Tibial nerve (tissue), 4 donors: Measurements from ENCODE around the gene S100A4. TPM values are rescaled to one million over a fixed set of nuclear protein-coding genes. Genes with fewer than 3 reads are reported as not detected.

Source experiments
- DNase-seq, 2 donors: peaks; one replicate each; pipeline ENCODE4 v3.0.0-alpha.2; 2019; ENCODE audit warnings: low spot score in 2 of 2
- H3K27ac ChIP-seq, 4 donors: fragments of 200-600 bp; sonication (generic) in 3 of 4; one replicate each; pipeline ENCODE4 v1.5.1; 2017 to 2019; ENCODE audit warnings: mild to moderate bottlenecking in 1 of 4
- H3K27me3 ChIP-seq, 2 donors: fragments of 200-600 bp; sonication (generic) in 1 of 2; one replicate each; pipeline versions ENCODE4 v1.5.1 to v1.6.0; 2017 to 2019
- H3K36me3 ChIP-seq, 3 donors: fragments of 200-600 bp; sonication (generic); one replicate each; pipeline ENCODE4 v1.5.1; 2018 to 2019
- H3K4me1 ChIP-seq, 4 donors: fragments of 200-600 bp; sonication (generic) in 3 of 4; one replicate each; pipeline ENCODE4 v1.5.1; 2017 to 2019
- H3K4me3 ChIP-seq, 4 donors: fragments of 200-600 bp; sonication (generic) in 3 of 4; one replicate each; pipeline ENCODE4 v1.5.1; 2017 to 2019; ENCODE audit warnings: mild to moderate bottlenecking in 1 of 4, moderate library complexity in 1 of 4
- H3K9me3 ChIP-seq, 4 donors: fragments of 200-600 bp; sonication (generic) in 3 of 4; one replicate each; pipeline ENCODE4 v1.5.1; 2017 to 2019
- EP300 ChIP-seq, 2 donors: sonication (generic); formaldehyde crosslinking; IDR thresholded peaks; one replicate each; pipeline ENCODE4 v1.6.1; 2017; ENCODE audit warnings: antibody characterized with exemption in 2 of 2, mild to moderate bottlenecking in 1 of 2
- POLR2A ChIP-seq, 2 donors: fragments of 450-650 bp; IDR thresholded peaks; one replicate each; pipeline ENCODE4 v1.6.1; 2017; ENCODE audit warnings: antibody characterized with exemption in 2 of 2, mild to moderate bottlenecking in 2 of 2, moderate library complexity in 2 of 2
- WGBS, 2 donors: methylation state at CpG; one replicate each; pipeline ENCODE4 v1.1.5; 2018; 5-methylcytosine and 5-hydroxymethylcytosine counted together
- total RNA-seq, 4 donors: library from RNA; depleted of rRNA; stranded (reverse); fragments of >200 nt; gene quantifications; one replicate each; pipeline ENCODE4 v1.1.0, GENCODE V29; 2016
- TF ChIP-seq, protein P1 (sequence below), 5 experiments: fragments of 200-600 bp in 3 of 5; fragments of 450-650 bp in 2 of 5; sonication (generic) in 3 of 5; IDR thresholded peaks; one replicate each; pipeline ENCODE4 v1.5.1; 2016 to 2019; ENCODE audit warnings: antibody characterized with exemption in 5 of 5, mild to moderate bottlenecking in 3 of 5, moderate library complexity in 2 of 5

S100A4 gene
- total RNA-seq, 4 donors from 2014 or later: 398 to 439 (median 420) TPM

DNA sequence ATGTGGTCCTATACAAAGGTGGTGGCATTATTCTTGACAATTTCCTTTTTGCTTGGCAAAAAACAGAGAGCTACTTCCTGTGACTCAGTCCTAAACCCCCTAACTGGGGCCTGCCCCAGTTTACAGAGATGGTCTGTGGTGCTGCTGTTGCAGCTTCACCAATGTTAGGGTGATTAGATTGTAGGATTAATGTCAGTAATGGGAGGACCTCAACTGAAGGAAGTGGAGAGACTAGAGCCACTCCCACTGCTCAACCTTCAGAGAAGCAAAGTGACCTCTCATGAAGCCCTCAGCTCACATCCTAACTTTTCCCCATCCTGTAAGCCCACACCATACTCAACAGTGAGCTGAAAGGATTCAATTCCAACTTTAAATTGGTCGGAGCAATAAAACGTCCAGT, 13.4 kb downstream of the S100A4 start:
- 52 to 54% methylated on average over 2 of the region's 2 CpGs for WGBS, 2 donors
- H3K9me3 ChIP-seq: no peaks in the 10 kb centered on the region
- H3K4me3 ChIP-seq: no peak overlapping the region
- H3K36me3 ChIP-seq: peaks cover 0 to 7% (median 0%) of the 10 kb centered on the region in 3 donors
- H3K4me1 ChIP-seq: peaks cover 0 to 60% (median 27%) of the 10 kb centered on the region in 4 donors
- DNase-seq: no peak
- no peaks in the 10 kb centered on the region for H3K27me3 ChIP-seq
- no peak for TF ChIP-seq EP300 (IDR thresholded peaks at IDR 0.05)
- TF ChIP-seq, protein P1, sequence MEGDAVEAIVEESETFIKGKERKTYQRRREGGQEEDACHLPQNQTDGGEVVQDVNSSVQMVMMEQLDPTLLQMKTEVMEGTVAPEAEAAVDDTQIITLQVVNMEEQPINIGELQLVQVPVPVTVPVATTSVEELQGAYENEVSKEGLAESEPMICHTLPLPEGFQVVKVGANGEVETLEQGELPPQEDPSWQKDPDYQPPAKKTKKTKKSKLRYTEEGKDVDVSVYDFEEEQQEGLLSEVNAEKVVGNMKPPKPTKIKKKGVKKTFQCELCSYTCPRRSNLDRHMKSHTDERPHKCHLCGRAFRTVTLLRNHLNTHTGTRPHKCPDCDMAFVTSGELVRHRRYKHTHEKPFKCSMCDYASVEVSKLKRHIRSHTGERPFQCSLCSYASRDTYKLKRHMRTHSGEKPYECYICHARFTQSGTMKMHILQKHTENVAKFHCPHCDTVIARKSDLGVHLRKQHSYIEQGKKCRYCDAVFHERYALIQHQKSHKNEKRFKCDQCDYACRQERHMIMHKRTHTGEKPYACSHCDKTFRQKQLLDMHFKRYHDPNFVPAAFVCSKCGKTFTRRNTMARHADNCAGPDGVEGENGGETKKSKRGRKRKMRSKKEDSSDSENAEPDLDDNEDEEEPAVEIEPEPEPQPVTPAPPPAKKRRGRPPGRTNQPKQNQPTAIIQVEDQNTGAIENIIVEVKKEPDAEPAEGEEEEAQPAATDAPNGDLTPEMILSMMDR (IDR thresholded peaks at IDR 0.05): no peak
- TF ChIP-seq POLR2A (IDR thresholded peaks at IDR 0.05): no peak
- peak overlapping the region; percentile 96 to 100 (median 98) for H3K27ac ChIP-seq

DNA sequence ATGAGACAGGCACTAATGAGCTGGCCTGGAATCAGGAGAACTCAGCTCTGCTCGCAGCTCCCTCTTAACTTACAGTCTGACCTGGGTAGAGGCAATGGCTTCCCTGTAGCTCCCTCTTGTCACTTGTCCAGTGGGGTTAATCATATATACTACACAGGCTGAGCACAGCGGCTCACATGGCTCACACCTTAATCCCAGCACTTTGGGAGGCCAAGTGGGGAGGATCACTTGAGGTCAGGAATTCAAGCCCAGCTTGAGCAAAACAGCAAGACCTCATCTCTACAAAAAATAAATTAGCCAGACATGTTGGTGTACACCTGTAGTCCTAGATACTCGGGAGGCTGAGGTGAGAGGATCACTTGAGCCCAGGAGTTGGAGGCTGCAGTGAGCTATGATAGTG, 14.0 kb downstream of the S100A4 start:
- no peak for DNase-seq
- TF ChIP-seq POLR2A (IDR thresholded peaks at IDR 0.05): no peak
- TF ChIP-seq, protein P1 (IDR thresholded peaks at IDR 0.05): no peak
- TF ChIP-seq EP300 (IDR thresholded peaks at IDR 0.05): no peak
- WGBS, 2 donors: 82 to 85% methylated on average over 3 of the region's 3 CpGs
- Histone ChIP-seq H3K9me3 (no peaks in the 10 kb centered on the region), H3K27me3 (no peaks in the 10 kb centered on the region), H3K4me1 (peaks cover 0 to 56% (median 24%) of the 10 kb centered on the region in 4 donors), H3K36me3 (peaks cover 0 to 7% (median 0%) of the 10 kb centered on the region in 3 donors), H3K4me3 (no peak overlapping the region), H3K27ac (peak overlapping the region in 3 of 4 donors; percentile 96 to 99 (median 97))

GRCh38 chr1:153527683-153528040, 17.9 kb downstream of the S100A4 start:
- 78 to 91% methylated on average over 5 of the region's 5 CpGs for WGBS, 2 donors
- DNase-seq: no peak
- TF ChIP-seq EP300 (IDR thresholded peaks at IDR 0.05): no peak
- TF ChIP-seq POLR2A (IDR thresholded peaks at IDR 0.05): no peak
- TF ChIP-seq, protein P1 (IDR thresholded peaks at IDR 0.05): no peak
- no peak overlapping the region for H3K4me3 ChIP-seq
- H3K36me3 ChIP-seq: peaks cover 0 to 7% (median 0%) of the 10 kb centered on the region in 3 donors
- peaks cover 0 to 42% (median 8%) of the 10 kb centered on the region in 4 donors for H3K4me1 ChIP-seq
- H3K9me3 ChIP-seq: no peaks in the 10 kb centered on the region
- no peaks in the 10 kb centered on the region for H3K27me3 ChIP-seq
- H3K27ac ChIP-seq: no peak overlapping the region

GRCh38 chr1:153527023-153527682, 18.5 kb downstream of the S100A4 start:
- Histone ChIP-seq H3K36me3 (peaks cover 0 to 7% (median 0%) of the 10 kb centered on the region in 3 donors), H3K27me3 (no peaks in the 10 kb centered on the region), H3K27ac (no peak overlapping the region), H3K4me3 (no peak overlapping the region), H3K4me1 (peaks cover 0 to 37% (median 5%) of the 10 kb centered on the region in 4 donors), H3K9me3 (no peaks in the 10 kb centered on the region)
- 85 to 88% methylated on average over 8 of the region's 8 CpGs for WGBS, 2 donors
- no peak for DNase-seq
- no peak for TF ChIP-seq POLR2A (IDR thresholded peaks at IDR 0.05)
- TF ChIP-seq EP300 (IDR thresholded peaks at IDR 0.05): no peak
- TF ChIP-seq, protein P1 (IDR thresholded peaks at IDR 0.05): no peak

- TF ChIP-seq EP300 (IDR thresholded peaks at IDR 0.05) (no peak), POLR2A (IDR thresholded peaks at IDR 0.05) (no peak)
- TF ChIP-seq, protein P1 (IDR thresholded peaks at IDR 0.05): no peak
- peaks cover 0 to 11% (median 0%) of the 10 kb centered on the region in 3 donors for H3K36me3 ChIP-seq
- H3K27me3 ChIP-seq: no peaks in the 10 kb centered on the region
- no peak overlapping the region for H3K27ac ChIP-seq
- H3K4me1 ChIP-seq: peaks cover 0 to 27% (median 0%) of the 10 kb centered on the region in 4 donors
- no peak for DNase-seq
- 55 to 59% methylated on average over 8 of the region's 8 CpGs for WGBS, 2 donors
- no peaks in the 10 kb centered on the region for H3K9me3 ChIP-seq
- no peak overlapping the region for H3K4me3 ChIP-seq
Measured at GRCh38 chr1:153526132-153526543, 19.5 kb downstream of the S100A4 start.
